GM18499 (cell line): ENCODE measurements around the gene RGMA.
A peak's percentile ranks its signal among the peaks of the same experiment; 100 is the strongest.

Experiments used
- ATAC-seq: cut with Tn5 transposase; IDR thresholded peaks from one replicate; pipeline ENCODE4 v1.9.1; 2021; ENCODE audit warnings: moderate number of reproducible peaks; ENCODE audit not compliant: insufficient read depth, unreplicated experiment

RGMA gene

DNA sequence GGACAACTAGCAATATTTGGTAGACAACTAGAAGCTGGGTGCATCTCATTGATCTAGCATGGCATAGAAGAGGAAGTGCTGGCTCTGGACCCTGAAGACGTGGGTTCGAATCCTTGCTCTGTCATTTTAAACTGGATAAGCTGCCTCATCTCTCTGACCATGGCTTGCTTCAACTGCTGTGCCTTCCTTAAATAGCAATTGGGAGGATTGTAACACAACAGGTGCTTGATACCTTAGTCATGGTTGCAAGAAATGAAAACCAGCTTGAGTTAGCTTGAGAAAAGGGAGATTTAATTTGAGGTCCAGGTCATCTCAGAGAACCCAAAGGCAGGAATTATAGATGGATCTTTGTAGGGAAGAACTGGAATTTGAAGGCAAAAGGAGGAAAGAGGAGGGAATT is 14.8 kb upstream of the RGMA start:
- ATAC-seq, result no peak

DNA sequence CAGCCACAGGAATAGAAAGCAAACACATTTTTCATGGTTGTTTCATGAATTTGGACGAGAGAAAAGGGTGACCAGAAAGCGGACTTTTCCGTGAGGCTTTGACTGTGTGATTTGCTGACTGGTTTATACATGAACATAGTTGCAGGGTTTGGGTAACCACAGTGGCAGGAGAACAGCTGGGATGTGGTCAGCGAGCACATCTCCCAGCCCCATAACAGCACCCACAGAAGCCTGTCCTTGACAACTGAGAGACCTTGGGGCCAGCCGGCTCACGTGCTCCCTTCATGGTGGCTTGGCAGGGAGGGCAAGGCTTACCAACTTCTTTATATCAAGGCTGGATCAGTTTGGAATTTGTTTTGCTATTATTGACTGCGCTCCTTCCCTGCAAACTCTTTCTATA is 13.2 kb upstream of the RGMA start:
- no peak for ATAC-seq

DNA sequence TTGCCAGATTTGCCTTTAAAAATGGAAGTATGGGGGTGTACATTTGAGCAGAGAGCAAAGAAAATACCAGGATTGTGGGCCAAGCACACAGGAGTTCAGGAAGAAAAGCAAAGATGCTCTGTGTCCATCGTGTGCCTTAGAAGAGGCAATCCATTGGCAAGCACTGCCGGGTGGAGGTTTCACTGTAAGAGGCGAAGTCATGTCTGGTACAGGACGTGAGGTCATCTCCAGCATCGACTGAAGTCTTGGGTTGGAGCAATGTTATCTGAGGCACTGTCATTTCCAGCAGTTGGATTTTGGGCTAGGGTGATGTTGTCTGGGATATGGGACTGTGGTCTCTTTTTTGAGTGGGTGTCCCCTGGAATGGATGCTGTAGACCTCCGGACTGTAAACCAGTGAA is 4.8 kb upstream of the RGMA start:
- no peak for ATAC-seq

DNA sequence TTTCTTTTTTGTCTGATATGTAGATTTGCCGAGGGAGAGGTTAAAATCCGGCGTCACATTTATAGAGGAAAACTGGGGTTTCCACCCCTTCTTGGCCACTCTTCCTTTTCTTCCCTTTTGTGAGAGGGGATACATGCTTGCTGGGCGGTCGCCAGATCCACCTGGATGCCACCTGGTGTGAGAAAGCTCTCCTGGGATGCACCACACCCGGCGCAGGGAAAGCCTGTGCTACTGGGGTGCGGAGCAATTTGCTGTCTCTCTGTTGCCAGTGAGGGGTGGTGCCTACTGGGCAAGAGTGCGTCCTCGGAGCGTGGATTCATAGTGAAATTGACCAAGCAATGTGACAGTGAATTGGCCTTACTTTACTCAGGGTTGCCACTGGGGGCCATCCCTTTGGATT is 2.5 kb upstream of the RGMA start:
- ATAC-seq, result no peak

DNA sequence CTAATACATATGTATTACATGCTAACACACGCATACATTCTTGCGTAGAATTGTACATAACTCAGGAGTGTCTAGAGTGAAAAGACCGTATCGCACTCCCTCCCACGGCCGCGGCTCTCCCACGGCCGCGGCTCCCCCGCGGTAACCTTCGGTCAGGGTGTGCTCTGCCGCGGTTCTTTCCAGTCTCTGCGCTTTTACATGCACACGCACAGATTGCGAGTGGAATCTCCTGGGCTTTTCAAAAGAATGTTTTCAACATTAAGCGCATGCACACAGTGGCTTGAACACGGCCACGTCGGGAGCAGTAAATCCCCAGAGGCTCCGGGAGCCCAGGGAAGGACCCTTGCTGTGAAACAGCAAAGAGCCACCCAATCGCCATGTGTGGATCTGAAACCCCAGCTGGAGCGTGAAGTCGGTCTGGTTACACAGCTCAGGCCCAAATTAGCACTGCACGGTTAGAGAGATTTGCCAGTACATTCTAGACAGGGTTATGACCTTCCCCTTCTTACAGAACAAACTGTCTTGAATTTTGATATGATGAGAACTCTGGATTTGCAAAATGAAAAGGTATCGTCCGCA is 805 bp upstream of the RGMA start:
- no peak for ATAC-seq

DNA sequence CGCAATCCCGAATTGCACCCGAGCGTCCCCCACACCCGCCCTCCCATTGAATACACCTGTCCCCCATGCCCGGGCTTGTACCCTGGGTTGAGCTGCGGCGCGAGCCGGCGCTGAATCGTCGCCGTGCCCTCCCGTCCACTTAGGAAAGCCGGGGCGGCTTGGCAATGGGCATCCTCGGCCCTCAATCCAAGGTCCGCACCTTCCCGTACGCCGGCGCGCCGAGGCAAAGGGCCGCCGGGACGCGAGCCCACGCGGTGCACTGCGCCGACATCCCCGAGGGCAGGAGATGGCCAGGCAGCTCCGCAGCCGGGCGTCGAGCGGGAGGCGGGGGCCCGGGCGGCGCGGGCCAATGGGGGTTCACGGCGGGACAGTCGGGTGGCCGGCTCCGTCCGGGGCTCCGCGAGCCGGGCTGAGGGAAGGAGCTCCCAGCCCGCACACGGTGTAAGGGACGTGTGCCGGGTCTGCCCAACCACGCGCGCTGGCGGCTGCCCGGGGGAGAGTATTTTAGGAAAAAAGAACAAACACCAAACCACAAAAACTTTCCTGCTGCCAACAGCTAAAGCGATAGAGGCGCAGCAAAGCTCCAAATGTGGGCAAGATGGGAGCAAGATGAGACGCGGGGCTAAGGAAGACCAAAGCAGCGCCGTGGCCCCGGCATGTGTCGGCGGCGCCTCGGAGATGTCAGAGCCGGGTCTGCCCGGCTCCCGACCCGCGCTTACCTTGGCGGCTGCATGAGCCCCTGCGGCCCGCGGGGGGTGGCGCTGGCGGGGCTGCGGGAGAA is 621 bp downstream of the RGMA start:
- no peak for ATAC-seq

DNA sequence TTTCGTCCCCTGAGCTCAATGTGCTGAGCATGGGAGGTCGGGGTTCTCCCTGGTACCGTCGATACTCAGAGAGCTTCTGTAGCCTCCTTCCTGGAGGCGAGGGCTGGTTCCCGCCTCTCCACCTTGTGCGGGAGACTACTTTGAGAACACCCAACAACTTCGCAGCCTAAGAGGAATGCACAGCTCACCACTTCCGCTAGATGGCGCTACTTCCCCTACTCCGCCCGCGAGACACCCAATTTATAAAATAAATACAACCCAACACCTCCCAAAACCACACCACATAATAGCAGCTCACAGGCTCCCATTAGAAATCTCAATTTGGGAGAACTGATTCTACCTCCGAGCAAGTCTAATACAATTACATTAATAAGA is 1.2 kb downstream of the RGMA start:
- peak; percentile 64 for ATAC-seq

DNA sequence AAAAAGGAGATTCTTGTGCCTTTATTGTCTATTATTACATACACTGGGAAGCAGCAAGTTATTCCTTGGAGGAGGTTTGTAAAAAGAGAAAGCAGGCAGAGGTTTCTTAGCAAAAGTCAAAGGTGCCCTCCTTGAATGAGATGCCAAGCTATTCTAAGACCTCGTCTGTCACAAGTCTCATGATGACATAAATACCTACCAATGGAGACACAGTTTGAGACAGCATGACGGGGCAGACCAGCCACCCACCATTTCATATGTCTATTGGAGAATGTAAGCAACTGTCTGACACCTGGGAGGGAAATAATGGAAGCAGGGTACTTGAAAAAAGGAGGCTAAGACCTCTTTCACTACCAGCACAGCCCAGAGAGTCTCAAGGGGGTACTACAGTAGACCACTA is 2.2 kb downstream of the RGMA start:
- ATAC-seq, result no peak

DNA sequence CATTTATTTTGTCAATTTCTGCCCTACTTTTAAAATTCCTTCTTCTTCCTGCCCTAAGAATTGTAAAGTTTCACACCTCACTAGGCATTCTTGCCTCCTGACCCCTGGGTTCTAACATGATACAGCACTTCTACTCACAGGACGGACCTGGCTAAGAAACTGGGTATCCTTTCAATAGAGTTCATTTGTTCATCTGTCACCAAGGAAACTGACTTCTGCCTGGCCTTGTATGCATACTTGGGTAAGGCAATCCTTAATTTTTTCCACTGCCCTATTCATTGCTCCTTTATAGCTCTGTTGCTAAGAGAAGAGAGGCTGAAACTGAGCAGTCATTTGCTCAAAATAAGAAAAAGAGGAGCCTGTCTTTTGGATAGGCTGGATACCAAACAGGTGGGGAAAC is 3.3 kb downstream of the RGMA start:
- ATAC-seq, result no peak

DNA sequence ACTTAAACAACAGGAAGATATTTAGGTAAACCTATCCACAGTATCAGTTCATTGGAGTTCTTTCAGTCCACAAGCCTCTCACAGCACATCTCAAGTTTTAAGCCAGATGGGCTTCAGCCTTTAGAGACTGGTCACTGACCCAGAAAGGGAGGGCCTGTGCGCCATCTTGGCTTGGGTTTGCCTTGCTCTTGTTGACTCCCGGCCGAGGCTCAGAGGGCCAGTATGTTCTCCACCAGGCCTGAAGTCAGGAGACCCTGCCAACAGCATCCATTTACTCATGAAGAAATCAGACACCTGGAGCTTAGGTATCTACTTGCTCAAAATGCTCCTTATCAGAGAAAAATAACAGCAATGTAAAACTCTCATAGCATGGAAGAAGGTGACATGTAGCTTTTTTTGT is 6.2 kb downstream of the RGMA start:
- ATAC-seq, result no peak

DNA sequence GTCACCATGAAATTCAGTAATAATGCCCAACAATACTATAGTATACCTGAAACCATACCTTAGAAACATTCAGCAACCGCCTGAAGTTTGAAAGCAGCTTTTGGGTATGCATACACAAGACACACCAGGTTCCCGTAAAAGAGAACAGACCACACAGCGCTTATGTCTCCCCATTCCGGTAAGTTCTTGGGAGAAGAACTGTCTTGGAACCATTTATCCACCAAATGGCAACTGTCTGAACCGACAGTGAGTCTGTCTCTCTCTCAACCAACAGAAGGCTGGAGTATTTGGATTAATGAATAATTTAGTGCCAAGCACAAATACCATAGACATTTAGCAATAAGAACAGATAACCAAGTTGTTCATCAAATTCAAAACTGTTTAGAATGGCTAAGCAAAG is 7.6 kb downstream of the RGMA start:
- ATAC-seq, result no peak

DNA sequence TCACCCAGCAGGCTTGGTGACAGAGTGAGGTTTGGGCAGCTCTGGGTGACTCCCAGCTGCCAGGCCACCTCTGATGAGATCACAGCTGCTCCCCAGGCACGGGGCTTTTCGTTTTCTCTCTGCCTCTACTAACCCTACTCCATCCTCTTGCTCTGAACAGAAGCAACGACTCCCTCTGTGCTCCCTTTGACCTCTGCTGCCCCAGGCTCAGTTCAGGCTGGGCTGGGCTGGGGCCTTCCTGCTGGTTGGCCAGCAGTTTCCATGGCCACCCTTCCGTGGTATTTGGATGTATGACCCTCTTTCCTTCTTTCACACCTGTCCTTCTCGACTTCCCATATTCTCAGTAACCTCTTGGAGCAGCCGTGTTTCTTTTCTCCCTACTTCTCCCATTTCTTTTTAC is 8.6 kb downstream of the RGMA start:
- no peak for ATAC-seq

DNA sequence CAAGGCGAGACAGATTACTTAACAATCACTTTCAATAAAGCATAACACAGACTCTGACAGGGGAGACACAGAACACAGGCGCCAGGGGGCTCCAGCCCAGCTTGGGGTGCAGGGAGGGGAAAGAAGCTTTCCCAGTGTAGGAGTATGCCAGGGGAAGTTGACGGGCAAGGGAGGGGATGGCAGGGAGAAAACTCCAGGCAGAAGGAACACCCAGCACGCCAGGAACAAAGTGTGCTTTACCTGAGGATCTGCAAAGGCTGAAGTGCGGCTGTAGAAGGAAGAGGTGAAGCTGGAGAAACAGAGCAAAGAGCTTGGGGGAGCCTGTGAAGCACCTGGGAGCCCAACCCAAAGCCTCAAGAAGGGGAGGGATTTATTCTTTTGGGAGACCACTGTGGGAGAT is 12.1 kb downstream of the RGMA start:
- no peak for ATAC-seq

DNA sequence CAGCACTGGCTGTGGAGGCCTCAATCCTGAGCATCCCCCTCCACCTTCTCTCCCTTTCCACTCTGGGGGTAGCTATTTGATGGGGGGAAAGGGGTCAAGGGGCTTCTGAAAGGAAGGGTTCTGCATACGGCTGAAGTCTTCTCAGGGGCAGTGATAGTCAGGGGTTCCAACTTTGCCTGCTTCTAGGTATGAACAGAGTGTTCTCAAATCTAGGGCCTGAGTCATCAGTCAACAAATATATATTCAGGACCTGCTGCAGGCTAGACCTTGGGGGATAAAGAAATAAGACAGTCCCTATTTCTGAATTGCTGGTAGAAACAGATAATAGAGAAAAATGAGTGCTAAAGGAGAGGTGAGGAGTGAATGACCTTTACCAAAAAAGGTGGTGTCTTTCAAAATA is 12.8 kb downstream of the RGMA start:
- no peak for ATAC-seq

DNA sequence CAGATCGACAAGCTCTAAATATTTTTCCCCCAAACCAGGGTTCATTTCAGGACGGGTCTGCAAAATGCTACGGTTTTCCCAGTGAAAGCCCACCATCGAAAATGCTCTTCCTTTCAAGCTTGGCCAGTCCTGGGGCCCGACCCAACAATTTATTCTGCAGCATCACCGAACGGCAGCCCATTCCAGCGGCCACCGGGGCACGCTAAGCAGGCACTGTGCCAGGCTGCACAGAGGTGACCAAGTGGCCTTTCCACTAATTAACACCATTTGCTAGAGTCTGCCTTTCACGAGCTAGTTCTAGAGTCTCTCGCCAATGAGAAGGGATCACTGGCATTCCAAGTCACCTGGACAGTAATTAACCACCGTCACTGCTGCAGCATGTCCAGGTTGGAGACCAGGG is 14.4 kb downstream of the RGMA start:
- no peak for ATAC-seq

DNA sequence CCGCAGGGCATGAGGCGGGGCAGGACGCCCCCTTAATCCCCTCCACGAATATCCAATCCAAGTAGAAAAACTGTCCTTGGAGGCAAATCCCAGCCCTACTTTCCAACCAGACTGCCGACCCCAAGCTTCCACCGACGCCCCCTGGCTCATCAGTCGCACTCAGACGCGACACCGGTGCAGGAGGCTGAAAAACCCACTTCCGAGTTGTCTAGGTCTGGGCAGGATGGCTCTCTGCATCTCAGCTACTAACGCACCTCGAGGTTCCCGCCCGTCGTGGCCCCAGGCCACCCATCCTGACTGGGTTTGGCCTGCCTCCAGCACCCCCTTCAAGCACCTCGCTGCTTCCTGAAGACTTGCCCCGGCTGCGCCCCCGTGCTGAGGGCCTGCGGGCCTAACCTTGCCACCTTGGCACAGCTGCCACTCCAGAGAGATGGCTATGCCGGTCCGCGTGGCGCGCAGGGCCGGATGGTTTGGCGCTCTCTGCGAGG is 15.5 kb downstream of the RGMA start:
- no peak for ATAC-seq

DNA sequence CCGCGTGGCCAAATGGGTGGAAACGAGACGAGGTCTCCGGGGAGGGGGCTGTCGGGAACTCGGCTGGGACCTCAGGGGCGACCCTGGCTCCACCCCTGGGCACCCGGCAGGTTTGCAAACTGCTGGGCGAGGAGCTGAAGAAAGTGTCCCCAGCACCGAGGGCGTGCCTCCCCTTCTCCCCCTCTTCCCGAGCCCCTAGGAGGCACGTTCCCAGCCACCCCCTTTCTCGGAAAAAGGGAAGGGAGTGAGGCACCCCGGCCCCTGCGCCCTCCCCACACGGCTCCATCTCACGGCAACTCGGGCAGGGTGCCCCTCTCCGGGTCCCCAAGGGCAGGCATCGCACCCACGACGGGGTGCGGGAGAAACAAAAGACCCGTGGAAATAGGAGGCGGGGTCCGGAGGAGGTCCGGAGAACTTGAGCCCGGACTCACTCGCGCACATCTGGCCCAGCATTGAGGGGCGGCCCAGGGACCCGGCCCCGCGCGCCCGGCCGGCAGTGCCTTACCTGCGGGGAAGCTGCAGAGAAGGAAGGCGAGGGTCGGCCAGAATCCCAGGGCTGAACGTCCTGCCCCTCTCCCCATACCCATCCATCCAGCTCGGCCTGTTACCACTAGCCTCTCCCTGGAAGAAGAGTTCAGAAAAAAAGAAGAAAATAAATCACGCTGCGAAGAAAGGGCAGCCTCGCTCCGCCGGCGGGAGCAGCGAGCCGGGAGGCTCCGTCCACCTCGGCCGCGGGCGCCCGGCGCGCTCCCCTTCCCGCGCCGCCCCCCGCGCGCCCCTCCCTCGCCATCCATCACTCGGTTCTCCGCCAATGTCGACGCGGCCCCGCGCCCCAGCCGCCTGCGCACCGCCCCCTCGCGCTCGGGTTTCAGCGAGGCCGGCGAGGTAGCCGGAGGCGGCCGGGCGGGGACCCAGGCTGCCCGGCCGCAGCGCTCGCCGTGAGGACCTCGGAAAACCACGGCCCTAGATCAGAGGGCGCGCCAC is 16.3 kb downstream of the RGMA start:
- no peak for ATAC-seq

DNA sequence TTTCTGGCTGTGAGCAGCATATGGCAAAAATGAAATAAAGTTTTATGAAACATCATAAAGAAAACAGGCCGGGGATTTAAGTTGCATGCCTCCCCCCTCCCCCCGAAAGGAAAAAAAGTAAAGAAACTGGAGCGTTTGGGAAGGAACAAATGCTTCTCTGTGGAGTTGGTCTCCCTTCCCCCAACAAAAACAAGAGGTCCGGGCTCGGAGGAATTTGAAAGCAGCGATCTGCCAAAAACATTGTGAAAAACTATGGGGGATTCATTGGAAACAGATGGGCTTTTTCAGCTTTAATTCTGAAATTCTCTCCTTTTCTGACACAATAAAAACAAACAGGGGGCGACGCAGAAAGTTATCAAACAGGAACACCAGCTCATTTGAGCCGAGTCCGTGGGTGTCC is 17.0 kb downstream of the RGMA start:
- ATAC-seq, result no peak

DNA sequence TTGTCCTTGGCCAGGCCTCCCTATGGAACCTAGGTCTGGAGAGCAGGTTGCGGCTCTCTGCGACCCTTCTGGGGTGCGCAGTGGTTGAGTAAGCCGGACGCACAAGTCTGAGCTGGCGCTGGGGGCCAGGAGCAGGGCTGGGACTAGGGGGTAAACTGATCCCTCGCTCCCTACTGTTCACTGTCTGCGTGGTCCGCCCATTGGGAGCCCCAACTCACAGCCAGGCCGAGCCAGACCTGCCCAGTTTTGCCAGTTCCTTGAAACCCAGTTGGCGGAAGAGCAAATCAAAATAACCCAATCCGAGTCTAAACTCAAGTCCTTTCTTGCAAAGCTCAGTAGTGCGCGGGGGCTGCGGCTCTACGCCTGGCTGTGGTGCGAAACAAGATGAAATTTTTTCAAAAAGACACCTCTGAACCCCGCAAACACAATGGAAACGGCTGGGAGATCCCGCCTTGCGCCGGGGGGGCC is 17.5 kb downstream of the RGMA start:
- no peak for ATAC-seq

DNA sequence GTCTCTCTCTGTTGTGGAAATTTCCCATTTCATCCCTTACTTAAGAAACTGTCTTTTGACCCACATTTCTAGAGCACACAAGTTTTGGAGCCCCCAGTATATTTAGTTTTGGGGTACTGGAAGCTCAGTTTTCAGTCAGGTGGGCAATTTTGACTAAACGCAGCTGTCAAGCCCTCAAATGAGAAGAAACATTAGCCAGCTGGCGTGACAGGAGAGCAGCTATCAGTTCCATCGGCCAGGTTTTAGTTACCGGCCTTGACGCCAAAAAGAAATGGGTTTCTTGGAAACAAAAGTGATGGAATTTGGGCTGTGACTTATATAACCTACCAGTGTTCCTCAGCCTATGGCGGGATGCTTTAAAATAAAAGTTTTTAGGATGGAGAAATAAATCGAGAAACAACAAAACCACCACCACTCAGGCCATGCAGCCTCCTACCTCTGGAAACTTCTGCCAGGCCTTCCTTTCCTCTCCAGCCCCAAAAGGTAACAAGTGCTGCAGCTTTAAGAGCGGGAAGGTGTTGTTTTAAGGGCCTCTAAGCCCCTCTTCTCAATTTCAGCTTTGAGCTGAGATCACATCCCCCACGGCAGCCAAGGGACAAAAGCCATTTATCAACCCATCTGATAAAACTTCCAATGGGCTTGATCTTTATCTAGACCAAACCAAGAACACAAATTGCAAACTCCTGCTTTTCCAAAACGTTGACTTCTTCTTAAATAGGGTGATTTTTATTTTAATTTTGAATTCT is 18.3 kb downstream of the RGMA start:
- no peak for ATAC-seq
